SK-N-SH treated with all-trans-retinoic acid at 6 μM for 48 hours (cell line): ENCODE results near the gene COX14.
"Not testable (repeated sequence)": the region's sequence is repeated elsewhere in the genome, so short reads cannot be mapped to it uniquely, and the experiment has no call there.

Experiments used
- ATAC-seq: fragments of 200-7000 bp; cut with Tn5 transposase; 3 replicates; pipeline ENCODE4 v1.9.1; 2020; ENCODE audit warnings: mild to moderate bottlenecking, moderate library complexity
- ARNTL ChIP-seq: fragments of 450-650 bp; formaldehyde crosslinking; IDR thresholded peaks from 2 replicates; pipeline ENCODE4 v1.5.0; 2020; ENCODE audit warnings: low read depth, mild to moderate bottlenecking, moderate library complexity, borderline replicate concordance
- BACH2 ChIP-seq: fragments of 250-450 bp; sonication (Bioruptor Pico); IDR thresholded peaks from 2 replicates; pipeline ENCODE4 v1.9.0; 2021; ENCODE audit warnings: mild to moderate bottlenecking, borderline replicate concordance
- ESRRG ChIP-seq: fragments of 250-450 bp; sonication (Bioruptor Pico); IDR thresholded peaks from 2 replicates; pipeline ENCODE4 v1.6.1; 2021; ENCODE audit warnings: mild to moderate bottlenecking
- GLIS3 ChIP-seq: fragments of 250-450 bp; sonication (Bioruptor Pico); IDR thresholded peaks from 2 replicates; pipeline ENCODE4 v1.5.0; 2020; ENCODE audit warnings: mild to moderate bottlenecking, moderate library complexity
- ISL1 ChIP-seq: fragments of 250-450 bp; sonication (Bioruptor Pico); IDR thresholded peaks from 2 replicates; pipeline ENCODE4 v2.1.2; 2022; ENCODE audit warnings: mild to moderate bottlenecking, moderate library complexity
- OSR1 ChIP-seq: fragments of 250-450 bp; sonication (Bioruptor Pico); IDR thresholded peaks from 2 replicates; pipeline ENCODE4 v1.8.0; 2022; ENCODE audit warnings: moderate library complexity, mild to moderate bottlenecking, inconsistent platforms
- PPARA ChIP-seq: fragments of 250-450 bp; sonication (Bioruptor Pico); IDR thresholded peaks from 2 replicates; pipeline ENCODE4 v1.5.0; 2020; ENCODE audit warnings: mild to moderate bottlenecking, borderline replicate concordance
- RARB ChIP-seq: fragments of 250-450 bp; sonication (Bioruptor Pico); IDR thresholded peaks from 2 replicates; pipeline ENCODE4 v1.8.0; 2021; ENCODE audit warnings: mild to moderate bottlenecking, moderate library complexity
- SNAI2 ChIP-seq: fragments of 250-450 bp; sonication (Bioruptor Pico); IDR thresholded peaks from 2 replicates; pipeline ENCODE4 v1.5.0; 2020; ENCODE audit warnings: mild to moderate bottlenecking, moderate library complexity
- TCF4 ChIP-seq: fragments of 250-450 bp; sonication (Bioruptor Pico); IDR thresholded peaks from 2 replicates; pipeline ENCODE4 v1.8.0; 2021; ENCODE audit warnings: mild to moderate bottlenecking, moderate library complexity, borderline replicate concordance
- TOX ChIP-seq: fragments of 250-450 bp; sonication (Bioruptor Pico); IDR thresholded peaks from 2 replicates; pipeline ENCODE4 v1.8.0; 2021; ENCODE audit warnings: mild to moderate bottlenecking, moderate library complexity, borderline replicate concordance
- ZC3H10 ChIP-seq: fragments of 250-450 bp; sonication (Bioruptor Pico); IDR thresholded peaks from 2 replicates; pipeline ENCODE4 v1.5.1; 2021; ENCODE audit warnings: mild to moderate bottlenecking, moderate library complexity
- ZFP3 ChIP-seq: fragments of 250-450 bp; sonication (Bioruptor Pico); IDR thresholded peaks from 2 replicates; pipeline ENCODE4 v1.5.0; 2020; ENCODE audit warnings: mild to moderate bottlenecking, moderate library complexity
- ZFP30 ChIP-seq: fragments of 450-650 bp; formaldehyde crosslinking; IDR thresholded peaks from 2 replicates; pipeline ENCODE4 v1.5.0; 2022; ENCODE audit warnings: mild to moderate bottlenecking, moderate library complexity
- ZNF565 ChIP-seq: fragments of 450-650 bp; formaldehyde crosslinking; conservative IDR thresholded peaks from 2 replicates; pipeline ENCODE4 v1.5.0; 2020; ENCODE audit warnings: low read depth, mild to moderate bottlenecking, moderate library complexity
- ZNF70 ChIP-seq: fragments of 450-650 bp; formaldehyde crosslinking; IDR thresholded peaks from 2 replicates; pipeline ENCODE4 v1.5.0; 2020; ENCODE audit warnings: mild to moderate bottlenecking, moderate library complexity
- ZNF8 ChIP-seq: fragments of 450-650 bp; formaldehyde crosslinking; IDR thresholded peaks from 2 replicates; pipeline ENCODE4 v1.5.0; 2020; ENCODE audit warnings: mild to moderate bottlenecking, moderate library complexity
- TF ChIP-seq, protein P1 (sequence below): fragments of 250-450 bp; sonication (Bioruptor Pico); IDR thresholded peaks from 2 replicates; pipeline ENCODE4 v1.5.1; 2020; ENCODE audit warnings: low read depth, mild to moderate bottlenecking, moderate library complexity
- TF ChIP-seq, protein P2 (sequence below): fragments of 250-450 bp; sonication (Bioruptor Pico); IDR thresholded peaks from 2 replicates; pipeline ENCODE4 v1.5.1; 2021; ENCODE audit warnings: mild to moderate bottlenecking, moderate library complexity
- TF ChIP-seq, protein P3 (sequence below): fragments of 250-450 bp; sonication (Bioruptor Pico); IDR thresholded peaks from 2 replicates; pipeline ENCODE4 v1.8.0; 2021; ENCODE audit warnings: low read depth, mild to moderate bottlenecking, moderate library complexity, borderline replicate concordance
- TF ChIP-seq, protein P4 (sequence below): fragments of 250-450 bp; sonication (Bioruptor Pico); IDR thresholded peaks from 2 replicates; pipeline ENCODE4 v1.5.0; 2020; ENCODE audit warnings: mild to moderate bottlenecking, moderate library complexity
- TF ChIP-seq, protein P5 (sequence below): fragments of 250-450 bp; sonication (Bioruptor Pico); IDR thresholded peaks from 2 replicates; pipeline ENCODE4 v1.8.0; 2020; ENCODE audit warnings: mild to moderate bottlenecking, moderate library complexity, borderline replicate concordance

Gene COX14

DNA sequence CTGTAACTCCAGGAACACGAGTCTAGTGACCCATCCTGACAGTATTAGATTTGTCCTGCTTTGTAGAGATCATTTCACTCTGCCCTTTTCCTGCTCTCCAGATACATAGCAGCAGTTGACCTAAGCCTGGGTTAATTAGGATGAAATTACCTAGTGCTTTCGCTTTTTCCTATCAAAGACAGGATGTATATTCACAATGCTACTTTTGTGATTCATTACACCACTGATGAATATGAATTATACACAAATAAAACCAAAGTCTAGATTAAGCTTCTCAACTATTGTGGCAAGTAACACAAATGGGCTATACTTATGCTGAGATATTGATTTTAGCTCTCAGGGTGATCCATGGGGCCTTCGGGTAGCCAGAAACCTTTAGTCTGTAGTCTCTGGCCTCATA is 37.3 kb downstream of the COX14 start:
- no peak for TF ChIP-seq TCF4 (CRISPR knock-in tag)
- TF ChIP-seq SNAI2, result no peak
- TF ChIP-seq ZNF70 (CRISPR knock-in tag), result no peak
- TF ChIP-seq TOX, result no peak
- TF ChIP-seq ZNF8 (CRISPR knock-in tag), result no peak
- TF ChIP-seq RARB, result no peak
- no peak for TF ChIP-seq ZFP3 (CRISPR knock-in tag)
- TF ChIP-seq PPARA (CRISPR knock-in tag), result no peak
- TF ChIP-seq, protein P1, sequence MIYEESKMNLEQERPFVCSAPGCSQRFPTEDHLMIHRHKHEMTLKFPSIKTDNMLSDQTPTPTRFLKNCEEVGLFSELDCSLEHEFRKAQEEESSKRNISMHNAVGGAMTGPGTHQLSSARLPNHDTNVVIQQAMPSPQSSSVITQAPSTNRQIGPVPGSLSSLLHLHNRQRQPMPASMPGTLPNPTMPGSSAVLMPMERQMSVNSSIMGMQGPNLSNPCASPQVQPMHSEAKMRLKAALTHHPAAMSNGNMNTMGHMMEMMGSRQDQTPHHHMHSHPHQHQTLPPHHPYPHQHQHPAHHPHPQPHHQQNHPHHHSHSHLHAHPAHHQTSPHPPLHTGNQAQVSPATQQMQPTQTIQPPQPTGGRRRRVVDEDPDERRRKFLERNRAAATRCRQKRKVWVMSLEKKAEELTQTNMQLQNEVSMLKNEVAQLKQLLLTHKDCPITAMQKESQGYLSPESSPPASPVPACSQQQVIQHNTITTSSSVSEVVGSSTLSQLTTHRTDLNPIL, result no peak
- no peak for TF ChIP-seq GLIS3
- TF ChIP-seq ZFP30 (CRISPR knock-in tag), result no peak
- no peak for ATAC-seq

DNA sequence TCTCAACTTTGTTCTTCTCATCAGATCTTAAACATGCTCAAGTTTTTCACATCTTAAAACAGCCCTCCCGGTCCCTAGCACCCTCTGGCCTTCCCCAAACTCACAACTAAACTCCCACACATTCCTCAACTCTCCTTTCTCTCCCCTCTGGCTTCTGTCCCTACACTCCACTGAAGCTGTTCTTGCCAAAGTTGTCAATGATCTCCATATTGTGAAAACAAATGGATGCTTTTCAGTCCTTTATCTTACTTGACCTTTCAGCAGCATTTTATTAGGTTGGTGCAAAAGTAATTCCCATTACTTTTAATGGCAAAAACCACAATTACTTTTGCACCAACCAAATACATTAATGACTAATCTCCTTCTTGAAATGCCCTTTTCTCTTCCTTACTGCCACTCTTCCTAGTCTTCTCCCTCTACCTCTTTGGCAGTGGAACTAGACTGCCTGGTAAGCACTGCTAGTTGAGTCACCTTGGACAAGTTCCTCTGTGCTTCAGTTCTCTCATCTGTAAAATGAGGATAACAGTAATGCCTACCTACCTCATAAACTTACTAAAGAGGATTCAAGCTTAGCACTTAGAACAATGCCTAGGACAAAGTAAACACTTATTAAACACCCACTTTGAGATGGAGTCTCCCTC is 39.1 kb downstream of the COX14 start:
- no peak; the same call in 2 of the 3 replicates for ATAC-seq
- TF ChIP-seq ARNTL (CRISPR knock-in tag) (no peak), TOX (no peak), BACH2 (no peak), ZNF8 (CRISPR knock-in tag) (no peak), OSR1 (no peak), GLIS3 (no peak), ZNF70 (CRISPR knock-in tag) (no peak)
- TF ChIP-seq, protein P2, sequence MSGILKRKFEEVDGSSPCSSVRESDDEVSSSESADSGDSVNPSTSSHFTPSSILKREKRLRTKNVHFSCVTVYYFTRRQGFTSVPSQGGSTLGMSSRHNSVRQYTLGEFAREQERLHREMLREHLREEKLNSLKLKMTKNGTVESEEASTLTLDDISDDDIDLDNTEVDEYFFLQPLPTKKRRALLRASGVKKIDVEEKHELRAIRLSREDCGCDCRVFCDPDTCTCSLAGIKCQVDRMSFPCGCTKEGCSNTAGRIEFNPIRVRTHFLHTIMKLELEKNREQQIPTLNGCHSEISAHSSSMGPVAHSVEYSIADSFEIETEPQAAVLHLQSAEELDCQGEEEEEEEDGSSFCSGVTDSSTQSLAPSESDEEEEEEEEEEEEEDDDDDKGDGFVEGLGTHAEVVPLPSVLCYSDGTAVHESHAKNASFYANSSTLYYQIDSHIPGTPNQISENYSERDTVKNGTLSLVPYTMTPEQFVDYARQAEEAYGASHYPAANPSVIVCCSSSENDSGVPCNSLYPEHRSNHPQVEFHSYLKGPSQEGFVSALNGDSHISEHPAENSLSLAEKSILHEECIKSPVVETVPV (CRISPR knock-in tag), result no peak
- TF ChIP-seq, all 23 proteins: peak for 0

DNA sequence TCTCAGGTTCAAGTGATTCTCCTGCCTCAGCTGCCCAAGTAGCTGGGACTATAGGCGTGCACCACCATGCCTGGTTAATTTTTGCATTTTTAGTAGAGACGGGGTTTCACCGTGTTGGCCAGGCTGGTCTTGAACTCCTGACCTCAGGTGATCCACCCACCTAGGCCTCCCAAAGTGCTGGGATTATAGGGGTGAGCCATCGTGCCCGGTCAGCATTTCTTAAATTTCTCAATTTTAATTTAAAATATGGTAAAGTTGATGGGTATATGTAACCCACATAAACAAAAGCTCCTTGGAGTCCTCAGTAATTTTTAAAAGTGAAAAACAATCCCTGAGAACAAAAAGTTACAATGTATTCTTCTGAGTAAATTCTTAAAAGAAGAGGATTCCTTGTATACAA is 42.9 kb downstream of the COX14 start:
- ATAC-seq, result not testable (repeated sequence)

DNA sequence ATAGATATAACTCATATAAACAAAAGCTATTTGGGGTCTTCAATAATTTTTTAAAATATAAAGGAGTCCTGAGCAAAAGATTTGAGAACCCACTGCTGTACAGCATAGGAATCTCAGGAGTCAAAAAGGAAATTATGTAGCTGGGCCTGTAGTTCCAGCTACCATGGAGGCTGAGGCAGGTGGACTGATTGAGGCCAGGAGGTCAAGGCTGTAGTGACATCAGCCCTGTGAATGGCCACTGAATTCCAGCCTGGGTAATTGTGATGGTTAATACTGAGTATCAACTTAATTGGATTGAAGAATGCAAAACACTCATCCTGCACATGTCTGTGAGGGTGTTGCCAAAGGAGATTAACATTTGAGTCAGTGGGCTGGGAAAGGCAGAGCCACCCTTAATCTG is 44.6 kb downstream of the COX14 start:
- no peak for TF ChIP-seq RARB
- TF ChIP-seq, protein P3, sequence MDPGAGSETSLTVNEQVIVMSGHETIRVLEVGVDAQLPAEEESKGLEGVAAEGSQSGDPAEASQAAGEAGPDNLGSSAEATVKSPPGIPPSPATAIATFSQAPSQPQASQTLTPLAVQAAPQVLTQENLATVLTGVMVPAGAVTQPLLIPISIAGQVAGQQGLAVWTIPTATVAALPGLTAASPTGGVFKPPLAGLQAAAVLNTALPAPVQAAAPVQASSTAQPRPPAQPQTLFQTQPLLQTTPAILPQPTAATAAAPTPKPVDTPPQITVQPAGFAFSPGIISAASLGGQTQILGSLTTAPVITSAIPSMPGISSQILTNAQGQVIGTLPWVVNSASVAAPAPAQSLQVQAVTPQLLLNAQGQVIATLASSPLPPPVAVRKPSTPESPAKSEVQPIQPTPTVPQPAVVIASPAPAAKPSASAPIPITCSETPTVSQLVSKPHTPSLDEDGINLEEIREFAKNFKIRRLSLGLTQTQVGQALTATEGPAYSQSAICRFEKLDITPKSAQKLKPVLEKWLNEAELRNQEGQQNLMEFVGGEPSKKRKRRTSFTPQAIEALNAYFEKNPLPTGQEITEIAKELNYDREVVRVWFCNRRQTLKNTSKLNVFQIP (CRISPR knock-in tag), result no peak
- no peak for TF ChIP-seq ZFP3 (CRISPR knock-in tag)
- TF ChIP-seq ESRRG (CRISPR knock-in tag), result no peak
- TF ChIP-seq, protein P4, sequence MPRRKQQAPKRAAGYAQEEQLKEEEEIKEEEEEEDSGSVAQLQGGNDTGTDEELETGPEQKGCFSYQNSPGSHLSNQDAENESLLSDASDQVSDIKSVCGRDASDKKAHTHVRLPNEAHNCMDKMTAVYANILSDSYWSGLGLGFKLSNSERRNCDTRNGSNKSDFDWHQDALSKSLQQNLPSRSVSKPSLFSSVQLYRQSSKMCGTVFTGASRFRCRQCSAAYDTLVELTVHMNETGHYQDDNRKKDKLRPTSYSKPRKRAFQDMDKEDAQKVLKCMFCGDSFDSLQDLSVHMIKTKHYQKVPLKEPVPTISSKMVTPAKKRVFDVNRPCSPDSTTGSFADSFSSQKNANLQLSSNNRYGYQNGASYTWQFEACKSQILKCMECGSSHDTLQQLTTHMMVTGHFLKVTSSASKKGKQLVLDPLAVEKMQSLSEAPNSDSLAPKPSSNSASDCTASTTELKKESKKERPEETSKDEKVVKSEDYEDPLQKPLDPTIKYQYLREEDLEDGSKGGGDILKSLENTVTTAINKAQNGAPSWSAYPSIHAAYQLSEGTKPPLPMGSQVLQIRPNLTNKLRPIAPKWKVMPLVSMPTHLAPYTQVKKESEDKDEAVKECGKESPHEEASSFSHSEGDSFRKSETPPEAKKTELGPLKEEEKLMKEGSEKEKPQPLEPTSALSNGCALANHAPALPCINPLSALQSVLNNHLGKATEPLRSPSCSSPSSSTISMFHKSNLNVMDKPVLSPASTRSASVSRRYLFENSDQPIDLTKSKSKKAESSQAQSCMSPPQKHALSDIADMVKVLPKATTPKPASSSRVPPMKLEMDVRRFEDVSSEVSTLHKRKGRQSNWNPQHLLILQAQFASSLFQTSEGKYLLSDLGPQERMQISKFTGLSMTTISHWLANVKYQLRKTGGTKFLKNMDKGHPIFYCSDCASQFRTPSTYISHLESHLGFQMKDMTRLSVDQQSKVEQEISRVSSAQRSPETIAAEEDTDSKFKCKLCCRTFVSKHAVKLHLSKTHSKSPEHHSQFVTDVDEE (CRISPR knock-in tag), result no peak
- TF ChIP-seq PPARA (CRISPR knock-in tag), result no peak
- TF ChIP-seq, protein P1, result no peak
- no peak for TF ChIP-seq GLIS3
- no peak for TF ChIP-seq ZC3H10
- TF ChIP-seq, protein P5, sequence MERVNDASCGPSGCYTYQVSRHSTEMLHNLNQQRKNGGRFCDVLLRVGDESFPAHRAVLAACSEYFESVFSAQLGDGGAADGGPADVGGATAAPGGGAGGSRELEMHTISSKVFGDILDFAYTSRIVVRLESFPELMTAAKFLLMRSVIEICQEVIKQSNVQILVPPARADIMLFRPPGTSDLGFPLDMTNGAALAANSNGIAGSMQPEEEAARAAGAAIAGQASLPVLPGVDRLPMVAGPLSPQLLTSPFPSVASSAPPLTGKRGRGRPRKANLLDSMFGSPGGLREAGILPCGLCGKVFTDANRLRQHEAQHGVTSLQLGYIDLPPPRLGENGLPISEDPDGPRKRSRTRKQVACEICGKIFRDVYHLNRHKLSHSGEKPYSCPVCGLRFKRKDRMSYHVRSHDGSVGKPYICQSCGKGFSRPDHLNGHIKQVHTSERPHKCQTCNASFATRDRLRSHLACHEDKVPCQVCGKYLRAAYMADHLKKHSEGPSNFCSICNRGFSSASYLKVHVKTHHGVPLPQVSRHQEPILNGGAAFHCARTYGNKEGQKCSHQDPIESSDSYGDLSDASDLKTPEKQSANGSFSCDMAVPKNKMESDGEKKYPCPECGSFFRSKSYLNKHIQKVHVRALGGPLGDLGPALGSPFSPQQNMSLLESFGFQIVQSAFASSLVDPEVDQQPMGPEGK (CRISPR knock-in tag), result no peak
- no peak for TF ChIP-seq OSR1
- TF ChIP-seq TCF4 (CRISPR knock-in tag), result no peak
- TF ChIP-seq TOX, result no peak
- TF ChIP-seq SNAI2, result no peak
- no peak for TF ChIP-seq ZFP30 (CRISPR knock-in tag)
- no peak for TF ChIP-seq ARNTL (CRISPR knock-in tag)
- TF ChIP-seq ZNF70 (CRISPR knock-in tag), result no peak
- TF ChIP-seq ISL1 (CRISPR knock-in tag), result no peak
- TF ChIP-seq, protein P2 (CRISPR knock-in tag), result no peak
- no peak for TF ChIP-seq ZNF565
- ATAC-seq, result no peak
